Left colon (tissue), 2 donors: ENCODE measurements around the gene RNU1-3. TPM values are rescaled to one million over a fixed set of nuclear protein-coding genes. Genes with fewer than 3 reads are reported as not detected.
"Not testable (repeated sequence)": the region's sequence is repeated elsewhere in the genome, so short reads cannot be mapped to it uniquely, and the experiment has no call there.

Experiments used
- ATAC-seq: fragments of 200-7000 bp; cut with Tn5 transposase; one replicate; pipeline ENCODE4 v1.9.1; 2020; ENCODE audit warnings: mild to moderate bottlenecking, moderate library complexity
- DNase-seq, 2 donors: peaks; one replicate each; pipeline ENCODE4 v3.0.0-alpha.2; 2020
- intact Hi-C, 2 donors: fragments of 100-400 bp; cut with DNase I in 1 of 2; cut with micrococcal nuclease in 1 of 2; formaldehyde crosslinking; loops; one replicate each; pipeline versions ENCODE4 v1.11.2 to v1.14.0; 2022; cut with DNase I, micrococcal nuclease
- total RNA-seq, 2 donors: library from RNA; stranded (reverse); fragmentation: NEBNext Ultra II Directional; extraction: Animal tissue kit (Norgen Biotek cat#: 25700); gene quantifications; one replicate each; pipeline ENCODE4 v1.2.1, GENCODE V29; 2021
- donor health status: DM: no; HTN: no; CAD: no.
- donor health status: DM: yes; HTN: yes; CAD: no.

The RNU1-3 gene
- total RNA-seq, 2 donors from 2014 or later = 3,977 to 5,589 TPM

GRCh38 chr1:16697152-16697551 is 30.4 kb upstream of the RNU1-3 start:
- ATAC-seq (peak; percentile 82), DNase-seq (peak in 1 of 2 donors; percentile 52)
- intact Hi-C loops = not testable (repeated sequence)

DNA sequence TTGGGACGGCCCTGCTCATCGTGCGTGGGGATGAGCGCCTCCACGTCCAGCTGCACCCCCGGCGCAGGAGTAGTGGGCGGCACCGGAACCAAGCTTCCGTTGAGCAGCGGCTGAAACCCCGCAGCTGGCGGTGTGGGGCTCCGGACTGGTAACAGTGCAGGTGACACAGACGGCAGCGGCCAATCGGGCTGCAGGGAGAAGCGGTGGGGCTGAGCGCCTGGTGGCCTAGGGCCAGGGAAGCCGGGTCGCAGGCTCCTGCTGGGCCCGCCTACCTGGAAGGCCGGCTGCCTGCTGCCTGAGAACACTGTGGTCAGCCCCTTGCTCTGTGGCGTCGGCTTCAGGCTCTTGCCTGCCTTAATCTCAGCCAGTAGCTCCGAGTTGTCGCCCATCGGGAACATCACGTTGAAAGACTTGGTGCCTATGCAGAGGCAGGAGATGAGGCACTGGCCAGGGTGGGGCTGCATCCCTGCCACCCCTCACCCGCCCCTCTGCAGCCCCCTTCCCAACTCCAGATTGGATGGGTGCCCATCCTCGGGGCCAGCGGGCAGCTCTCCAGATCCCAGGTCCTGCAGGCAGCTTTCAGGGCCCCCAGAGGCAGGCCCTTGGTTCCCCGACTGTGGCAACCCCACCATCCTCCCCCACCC is 29.9 kb upstream of the RNU1-3 start:
- DNase-seq, ATAC-seq, intact Hi-C loops: not testable (repeated sequence)

DNA sequence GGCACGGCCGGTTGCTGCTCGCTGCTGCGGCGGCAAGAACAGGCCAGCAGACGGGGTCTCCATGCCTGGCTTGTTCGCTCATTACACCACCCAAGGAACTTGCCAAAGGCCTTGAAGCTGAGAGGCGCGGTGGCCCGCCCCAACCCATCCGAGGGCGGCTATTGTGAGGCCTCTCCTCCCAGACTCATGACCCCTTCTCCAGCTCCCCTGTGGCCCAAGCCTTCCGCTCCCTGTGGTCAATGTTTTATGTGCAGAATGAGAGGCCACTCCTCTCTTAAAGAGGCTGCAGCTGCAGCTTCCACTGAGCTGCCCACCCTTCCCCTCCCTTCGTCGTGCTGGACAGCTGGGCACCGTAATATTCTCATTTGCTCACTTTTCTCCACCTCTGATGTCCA is 27.6 kb upstream of the RNU1-3 start:
- intact Hi-C loops = not testable (repeated sequence)

DNA sequence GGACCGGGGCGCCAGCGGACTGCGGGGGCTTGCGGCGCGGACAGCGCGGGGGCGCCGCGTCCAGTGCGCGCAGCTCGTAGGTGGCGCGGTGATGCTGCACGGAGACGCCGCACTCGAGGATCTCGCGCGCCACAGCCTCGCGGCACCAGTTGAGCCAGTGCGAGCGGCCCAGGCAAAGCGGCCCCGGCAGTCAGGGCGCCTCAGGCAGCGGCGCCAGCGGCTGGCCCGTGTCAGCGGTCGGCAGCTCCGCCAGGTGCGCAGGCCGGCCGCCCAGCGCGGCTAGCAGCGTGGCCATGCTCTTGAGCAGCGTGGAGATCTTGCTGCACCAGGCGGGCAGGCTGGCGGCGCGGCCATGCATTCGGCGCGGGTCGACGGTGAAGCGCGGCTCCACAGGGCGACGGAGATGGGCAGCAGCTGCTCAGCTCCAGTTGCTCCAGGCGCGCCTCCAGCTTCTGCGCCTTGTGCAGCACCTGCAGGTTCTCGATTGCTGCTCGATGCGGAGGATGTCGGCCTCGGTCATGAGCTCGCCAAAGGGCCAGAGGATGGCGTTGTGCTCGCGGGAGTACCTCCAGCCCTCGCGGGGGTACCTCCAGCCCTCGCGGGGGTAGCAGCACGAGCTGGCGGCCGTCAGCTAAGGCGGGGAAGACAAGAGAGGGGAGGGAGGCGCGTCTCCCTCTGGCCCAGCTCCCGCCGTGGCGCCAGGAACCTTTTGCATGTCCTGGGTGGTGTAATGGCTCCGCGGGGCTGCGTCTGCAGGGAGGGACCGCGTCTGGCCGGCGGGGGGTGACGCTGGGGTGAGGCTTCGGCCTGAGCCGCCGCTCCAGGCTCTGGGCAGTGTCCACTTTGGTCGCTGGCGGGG is 26.9 kb upstream of the RNU1-3 start:
- intact Hi-C loops, ATAC-seq, DNase-seq: not testable (repeated sequence)

More for the DNA sequence above, 27.6 kb upstream of the RNU1-3 start:
- not testable (repeated sequence) for ATAC-seq, DNase-seq

DNA sequence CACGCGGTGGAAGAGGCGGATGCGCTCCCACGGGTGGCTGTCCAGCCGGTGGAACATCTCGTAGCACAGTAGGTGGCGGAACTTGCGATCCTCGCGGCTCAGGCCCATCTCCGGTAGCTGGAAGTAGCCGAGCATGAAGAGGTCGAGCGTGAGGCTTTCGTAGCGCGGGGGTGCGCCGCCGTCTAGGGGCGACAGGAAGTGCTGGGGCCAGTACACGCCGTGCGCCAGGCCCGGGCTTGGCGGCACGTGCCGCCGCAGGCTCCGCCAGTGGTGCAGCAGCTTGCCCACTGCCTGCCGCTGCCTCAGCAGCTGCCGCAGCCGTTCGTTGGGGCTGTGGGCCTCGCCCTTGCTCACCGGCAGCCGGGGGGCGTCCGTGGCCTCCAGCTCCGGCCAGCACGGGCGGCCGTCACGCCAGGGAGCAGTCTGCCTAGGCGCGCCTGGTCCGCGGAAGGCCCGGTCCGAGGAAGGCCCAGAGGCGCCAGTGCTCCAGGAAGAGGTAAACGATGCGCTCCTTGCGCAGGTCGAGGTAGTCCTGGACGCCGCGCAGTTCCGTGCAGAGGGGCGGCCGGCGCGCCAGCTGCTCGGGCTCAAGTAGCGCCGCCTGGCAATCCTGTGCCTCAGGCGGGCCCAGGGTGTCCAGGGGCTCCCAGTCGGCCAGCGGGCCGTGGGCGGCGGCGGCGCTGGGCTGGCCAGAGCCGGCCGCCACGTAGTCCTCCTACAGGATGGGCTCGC is 26.1 kb upstream of the RNU1-3 start:
- DNase-seq, intact Hi-C loops: not testable (repeated sequence)
- peak; percentile 3 for ATAC-seq

GRCh38 chr1:16692283-16692682 is 25.5 kb upstream of the RNU1-3 start:
- intact Hi-C loops, ATAC-seq, DNase-seq: not testable (repeated sequence)

DNA sequence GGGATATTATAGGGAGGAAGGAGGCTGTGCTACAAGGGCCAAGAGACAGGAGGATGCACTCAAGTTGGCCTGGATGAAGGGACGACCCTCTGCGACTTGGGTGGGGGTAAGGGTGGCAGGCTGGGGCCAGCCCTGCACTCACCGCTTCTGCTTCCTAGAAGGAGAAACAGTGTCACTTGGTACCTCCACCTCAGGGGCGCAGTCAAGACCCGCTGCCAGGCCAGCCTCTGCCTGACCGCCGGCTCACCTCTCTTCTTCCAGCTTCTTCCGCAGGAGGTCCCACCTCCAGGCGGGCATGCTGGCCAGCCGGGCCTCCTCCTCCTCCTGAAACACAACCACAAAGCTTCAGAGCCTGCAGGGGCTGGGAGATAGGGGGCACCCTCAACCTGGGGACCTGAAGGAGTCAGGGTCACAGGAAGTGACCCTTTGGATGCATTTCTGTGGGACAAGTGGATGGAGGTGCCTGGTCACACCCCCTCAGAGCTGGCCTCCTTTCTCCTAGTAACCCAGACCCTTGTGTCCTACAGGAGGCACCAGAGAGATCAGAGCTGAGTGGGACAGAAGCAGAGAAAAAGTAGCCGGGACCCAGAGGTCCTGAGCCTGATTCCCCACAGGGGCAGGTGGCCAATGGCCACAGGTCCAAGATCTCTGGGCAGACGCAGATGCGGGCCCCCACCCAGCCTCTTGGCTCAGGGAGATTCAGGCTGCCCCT is 24.4 kb upstream of the RNU1-3 start:
- ATAC-seq, DNase-seq, intact Hi-C loops: not testable (repeated sequence)

DNA sequence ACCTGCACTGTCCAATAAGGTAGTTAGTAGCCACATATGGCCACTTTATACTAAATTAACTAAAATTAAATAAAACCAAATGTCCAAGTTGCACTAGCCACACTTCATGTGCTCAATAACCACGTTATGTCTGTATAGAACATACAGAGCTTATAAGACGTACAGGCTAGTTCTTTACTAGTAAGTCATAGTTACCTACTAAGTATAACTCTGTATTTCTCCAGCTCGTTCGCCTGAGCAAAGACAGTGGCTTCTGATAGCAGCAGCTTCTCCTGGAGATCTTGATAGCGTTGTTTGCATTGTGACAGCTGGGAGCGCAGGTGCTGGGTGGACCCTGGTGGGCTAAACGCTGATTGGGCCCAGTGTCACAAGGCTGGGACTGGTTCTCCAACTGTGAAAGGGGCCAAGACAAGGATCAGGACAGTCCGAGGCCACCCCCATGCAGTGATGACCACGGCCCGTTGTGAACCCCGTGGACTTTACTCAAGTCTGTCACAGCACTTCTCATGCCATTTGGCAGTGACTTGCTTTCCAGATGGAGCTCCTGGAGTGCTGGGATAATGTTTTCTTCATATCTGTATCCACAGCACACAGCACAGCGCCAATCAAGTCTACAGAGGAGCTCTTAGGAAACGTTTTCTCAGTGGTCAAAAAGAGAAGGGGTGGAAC is 20.5 kb upstream of the RNU1-3 start:
- intact Hi-C loops = not testable (repeated sequence)
- ATAC-seq (peak; percentile 23), DNase-seq (peak in 1 of 2 donors; percentile 4)

DNA sequence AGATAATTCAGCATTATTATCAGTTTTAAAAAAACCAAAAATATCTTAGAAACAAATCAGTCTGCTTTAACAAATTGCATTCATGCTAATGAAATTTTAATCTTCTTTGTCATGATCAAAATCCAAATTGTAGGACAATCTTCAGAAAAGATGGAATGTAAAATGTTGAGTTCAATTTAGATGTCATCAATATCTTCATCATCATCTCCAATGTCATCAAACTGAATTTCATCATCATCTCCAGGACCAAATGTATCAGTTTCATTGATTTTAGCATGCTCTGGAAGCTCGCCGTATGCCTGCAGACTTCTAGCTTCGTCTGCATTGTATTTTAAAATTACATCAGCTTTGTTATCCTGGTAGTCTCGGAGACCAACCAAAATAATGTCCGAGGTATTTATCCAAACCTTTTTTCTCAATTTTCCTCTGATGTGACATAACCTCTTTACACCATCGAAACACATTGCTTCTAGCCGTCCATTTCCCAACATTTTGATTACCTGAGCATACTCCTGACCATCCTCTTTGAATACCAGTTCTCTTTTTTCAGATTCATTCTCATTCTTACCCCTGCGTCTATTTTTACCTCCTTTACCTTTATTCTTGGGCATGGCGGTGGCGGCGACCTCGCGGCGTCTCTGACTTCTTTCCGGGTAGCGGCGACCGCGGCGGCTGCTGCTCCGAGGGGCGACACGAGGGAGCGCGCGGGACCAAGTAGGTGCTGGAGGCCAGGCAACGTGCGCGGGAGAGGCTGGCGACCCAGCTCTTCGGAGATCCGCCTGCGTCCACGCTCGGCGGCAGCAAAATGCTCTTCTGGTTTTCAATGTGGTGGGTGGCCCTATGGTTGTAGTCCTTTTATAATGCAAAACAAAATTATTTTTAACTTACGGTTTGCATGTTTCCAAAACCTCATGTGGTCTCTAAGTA is 19.0 kb upstream of the RNU1-3 start:
- peak in 1 of 2 donors; percentile 6 for DNase-seq
- peak; percentile 49 for ATAC-seq
- intact Hi-C loops = not testable (repeated sequence)

GRCh38 chr1:16684738-16685337 is 18.1 kb upstream of the RNU1-3 start:
- intact Hi-C loops, DNase-seq: not testable (repeated sequence)
- ATAC-seq = peak; percentile 78

DNA sequence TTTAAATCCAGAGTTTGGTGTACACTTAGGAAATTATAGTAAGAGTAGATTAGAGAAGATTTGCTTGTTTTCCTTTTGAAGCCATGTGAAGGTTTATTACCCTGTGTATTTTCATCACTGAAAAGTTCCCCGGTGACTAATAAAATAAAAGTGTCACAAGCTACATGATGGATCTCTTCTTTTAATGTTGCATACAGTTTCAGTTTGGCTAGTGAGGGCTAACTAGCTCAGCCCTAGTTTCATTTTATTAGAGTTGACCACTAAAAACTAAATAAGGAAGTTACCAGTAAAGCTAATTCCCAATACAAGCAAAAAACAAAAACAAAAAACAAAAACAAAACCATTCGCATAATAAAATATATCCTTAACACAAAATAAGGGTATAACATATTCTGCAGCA is 17.4 kb upstream of the RNU1-3 start:
- DNase-seq, intact Hi-C loops: not testable (repeated sequence)
- peak; percentile 75 for ATAC-seq

DNA sequence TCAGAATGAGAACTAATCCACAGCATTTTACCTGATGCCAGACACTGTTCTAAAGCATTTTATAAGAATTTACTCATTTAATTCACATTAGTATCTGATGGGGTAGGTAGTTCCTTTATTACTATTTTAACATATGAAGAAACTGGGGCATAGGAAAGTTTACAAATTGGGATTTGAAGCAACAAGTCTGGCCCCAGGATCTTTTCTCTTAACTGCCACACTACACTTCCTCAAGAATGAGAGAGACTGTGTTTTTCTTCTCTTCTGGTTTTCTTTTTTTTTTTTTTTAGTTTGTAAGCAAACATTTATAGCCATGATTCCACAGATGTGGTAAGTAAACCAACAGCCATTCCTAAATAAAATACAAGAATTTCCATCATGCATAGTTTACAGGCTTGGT is 16.1 kb upstream of the RNU1-3 start:
- intact Hi-C loops, ATAC-seq, DNase-seq: not testable (repeated sequence)

DNA sequence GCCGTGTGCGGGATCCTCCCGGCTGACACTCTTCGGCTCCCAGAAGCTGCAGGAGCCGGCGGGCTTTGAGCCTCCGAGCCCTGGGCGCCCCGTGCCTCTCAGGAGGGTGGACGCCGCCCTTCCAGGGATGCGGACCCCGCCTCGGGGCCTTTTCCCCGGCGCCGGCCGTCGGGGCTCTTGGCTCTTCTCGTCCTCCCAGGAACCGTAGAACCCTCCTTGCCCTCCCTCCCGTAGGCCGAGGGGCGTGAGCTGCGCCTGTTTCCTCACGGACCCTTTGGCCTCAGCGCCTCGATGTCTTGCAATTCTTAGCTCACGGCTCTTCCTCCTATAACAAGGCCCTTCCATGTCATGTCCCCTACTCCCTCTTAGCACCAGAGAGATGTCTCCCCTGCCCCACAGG is 13.6 kb upstream of the RNU1-3 start:
- intact Hi-C loops, DNase-seq, ATAC-seq: not testable (repeated sequence)

- intact Hi-C loops = no loop called here
- DNase-seq (no peak), ATAC-seq (no peak)
Measured at GRCh38 chr1:16677552-16678431, 11.0 kb upstream of the RNU1-3 start.

GRCh38 chr1:16676661-16677523 is 10.1 kb upstream of the RNU1-3 start:
- intact Hi-C loops, ATAC-seq, DNase-seq: not testable (repeated sequence)
